CD1c-positive myeloid dendritic cell (primary cell): ENCODE measurements around the gene SPP1.
A peak's percentile ranks its signal among the peaks of the same experiment; 100 is the strongest.
"Not testable (repeated sequence)": the region's sequence is repeated elsewhere in the genome, so short reads cannot be mapped to it uniquely, and the experiment has no call there.

Experiments used
- DNase-seq: peaks from one replicate; pipeline ENCODE4 v3.0.0-alpha.2; 2016; ENCODE audit errors: extremely low spot score

The SPP1 gene

DNA sequence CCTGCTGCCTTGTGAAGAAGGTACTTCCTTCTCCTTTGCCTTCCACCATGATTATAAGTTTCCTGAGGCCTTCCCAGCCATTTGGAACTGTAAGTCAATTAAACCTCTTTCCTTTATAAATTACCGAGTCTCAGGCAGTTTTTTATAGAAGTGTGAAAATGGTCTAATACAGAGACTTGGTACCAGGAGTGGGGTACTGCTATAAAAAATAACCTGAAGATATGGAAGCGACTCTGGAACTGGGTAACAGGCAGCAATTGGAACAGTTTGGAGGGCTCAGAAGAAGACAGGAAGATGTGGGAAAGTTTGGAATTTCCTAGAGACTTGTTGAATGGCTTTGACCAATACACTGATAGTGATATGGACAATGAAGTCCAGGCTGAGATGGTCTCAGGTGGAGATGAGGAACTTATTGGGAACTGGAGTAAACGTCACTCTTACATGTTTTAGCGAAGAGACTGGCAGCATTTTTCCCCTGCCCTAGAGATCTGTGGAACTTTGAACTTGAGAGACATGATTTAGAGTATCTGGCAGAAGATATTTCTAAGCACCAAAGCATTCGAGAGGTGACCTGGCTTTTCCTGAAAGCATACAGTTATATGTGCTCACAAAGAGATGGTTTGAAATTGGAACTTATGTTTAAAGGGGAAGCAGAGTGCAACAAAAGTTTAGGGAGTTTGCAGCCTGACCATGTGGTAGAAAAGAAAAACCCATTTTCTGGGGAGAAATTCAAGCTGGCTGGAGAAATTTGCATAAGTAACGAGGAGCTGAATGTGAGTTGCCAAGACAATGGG lies 50.6 kb downstream of the SPP1 start:
- not testable (repeated sequence) for DNase-seq

DNA sequence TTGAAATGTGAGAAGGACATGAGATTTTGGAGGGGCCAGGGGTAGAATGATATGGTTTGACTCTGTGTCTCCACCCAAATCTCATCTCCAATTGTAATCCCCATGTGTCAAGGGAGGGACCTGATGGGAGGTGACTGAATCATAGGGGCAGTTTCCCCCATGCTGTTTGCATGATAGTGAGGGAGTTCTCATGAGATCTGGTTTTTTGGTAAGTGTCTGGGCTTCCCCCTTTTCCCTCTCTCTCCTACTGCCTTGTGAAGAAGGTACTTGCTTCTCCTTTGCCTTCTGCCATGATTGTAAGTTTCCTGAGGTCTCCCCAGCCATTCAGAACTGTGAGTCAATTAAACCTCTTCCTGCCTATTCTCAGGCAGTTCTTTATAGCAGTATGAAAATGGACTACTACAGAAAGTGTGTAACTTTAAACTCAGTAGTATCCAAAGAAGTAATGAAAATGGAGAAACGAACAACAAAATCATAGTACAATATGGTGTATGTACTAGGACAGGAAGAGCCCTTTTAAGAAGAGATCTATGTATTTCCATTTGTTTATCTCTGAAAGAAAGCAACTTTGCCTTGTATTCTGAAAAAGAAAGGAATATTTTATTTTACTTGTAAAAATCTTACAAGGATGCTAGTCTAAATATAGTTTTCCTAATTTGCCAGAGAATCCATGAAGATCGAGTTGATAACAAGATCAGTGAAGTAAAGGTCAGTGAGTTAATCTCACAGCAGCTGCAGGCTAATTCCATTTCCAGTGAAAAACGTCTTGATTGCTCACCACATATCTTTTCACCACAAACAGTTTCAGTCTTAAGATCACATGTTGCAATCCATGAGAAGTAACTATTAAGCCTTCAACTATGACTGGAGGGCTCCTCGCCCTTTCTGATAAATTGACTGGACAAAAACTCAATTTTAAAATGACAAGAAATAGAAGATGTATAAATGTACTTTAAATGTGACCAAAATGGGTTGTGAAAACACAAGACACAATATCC lies 52.4 kb downstream of the SPP1 start:
- peak; percentile 85 for DNase-seq

DNA sequence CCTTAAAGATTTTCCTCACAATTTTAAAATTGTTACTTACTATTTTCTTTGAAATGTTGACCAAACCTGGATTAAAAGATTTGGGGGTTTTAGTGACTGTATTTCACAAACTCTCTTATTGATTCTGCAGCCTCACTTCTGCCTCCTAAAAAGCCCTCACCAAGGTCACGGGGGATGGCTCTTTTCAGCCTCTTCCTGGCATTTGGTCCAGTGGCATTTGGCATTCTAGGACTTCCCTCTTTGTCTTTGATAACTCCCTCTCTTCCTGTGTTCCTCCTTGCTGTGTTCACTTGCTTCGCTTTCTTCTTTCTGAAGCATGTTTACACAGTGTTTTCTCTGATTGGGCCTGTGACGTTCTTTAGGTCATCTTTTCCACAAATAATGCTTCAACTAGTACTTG lies 53.4 kb downstream of the SPP1 start:
- DNase-seq = peak; percentile 64

DNA sequence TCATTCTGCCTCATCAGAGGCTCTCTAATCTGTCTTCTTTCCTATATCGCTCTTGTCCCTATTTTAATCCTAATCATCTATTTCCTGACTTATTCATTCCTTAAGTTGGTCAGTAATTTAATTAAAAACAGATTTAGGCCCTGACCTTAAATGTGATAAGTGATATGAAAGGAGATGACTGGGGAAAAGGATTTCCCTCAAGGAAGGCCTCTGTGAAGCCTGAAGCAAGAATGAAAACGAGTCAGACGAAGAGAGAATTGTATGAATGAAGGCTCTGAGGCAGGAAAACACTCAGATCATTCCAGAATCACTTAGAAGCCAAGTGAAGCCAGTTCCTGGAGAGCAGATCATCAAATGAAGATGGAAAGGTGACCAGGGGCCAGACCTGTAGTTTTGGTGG lies 54.0 kb downstream of the SPP1 start:
- DNase-seq = no peak

DNA sequence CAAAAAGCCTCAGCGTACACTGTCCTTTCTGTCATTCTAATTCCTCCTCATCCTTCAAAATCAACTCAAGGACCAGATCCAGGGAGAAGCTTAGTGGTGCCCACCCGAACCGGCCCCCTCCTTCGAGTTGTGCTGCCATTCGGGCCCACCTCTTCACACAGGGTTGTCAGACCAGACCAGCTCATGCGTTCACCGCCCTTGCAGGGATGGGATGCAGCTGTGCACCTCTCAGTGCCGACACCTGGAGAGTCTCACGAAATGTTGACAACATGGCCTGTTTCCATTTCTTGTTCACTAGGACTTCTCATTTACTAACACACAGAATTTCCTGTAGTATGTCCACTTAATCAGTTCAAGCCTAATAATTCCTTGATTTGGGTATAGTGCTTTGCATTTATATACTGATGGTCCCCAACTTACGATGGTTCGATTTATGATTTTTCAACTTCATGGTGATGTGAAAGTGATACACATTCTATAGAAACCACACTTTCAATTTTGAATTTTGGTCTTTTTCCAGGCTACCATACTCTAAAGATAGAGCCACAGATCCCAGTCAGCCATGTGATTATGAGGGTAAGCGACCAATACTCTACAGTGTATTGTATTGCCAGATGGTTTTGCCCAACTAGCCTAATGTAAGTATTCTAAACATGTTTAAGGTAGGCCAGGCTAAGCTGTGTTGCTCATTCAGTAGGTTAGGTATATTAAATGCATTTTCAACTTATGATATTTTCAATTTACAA lies 55.2 kb downstream of the SPP1 start:
- no peak for DNase-seq
